K562 (cell line): ENCODE data around the gene PPFIBP2. TPM values are rescaled to one million over a fixed set of nuclear protein-coding genes. Genes with fewer than 3 reads are reported as not detected.

Source experiments
- ATAC-seq: fragments of 200-7000 bp; cut with Tn5 transposase; 3 replicates; pipeline ENCODE4 v1.9.1; 2020; ENCODE audit warnings: moderate library complexity
- BruUV-seq: library from RNA; stranded (reverse); fragments of 400-500 nt; replicated peaks from 2 replicates; lab custom pipeline; 2021; lab: Mats Ljungman, UMichigan
- CTCF ChIA-PET: fragments of 300-600 bp; formaldehyde crosslinking; extraction: SDS; loops from one replicate; lab custom pipeline; 2021; ENCODE audit warnings: low intra/inter-chr PET ratio; lab: Yijun Ruan, JAX
- POLR2A ChIA-PET: fragments of 300-600, 350-650 bp; sonication (Branson Sonifier 250); formaldehyde crosslinking; extraction: SDS; loops from one replicate; lab custom pipeline; 2021; ENCODE audit warnings: antibody characterized with exemption, inconsistent platforms; lab: Yijun Ruan, JAX
- DNase-seq, 4 experiments: peaks; one replicate each; pipeline versions ENCODE4 v3.0.0 to v3.0.0-alpha.2; 2011 to 2018; ENCODE audit warnings: low spot score in 3 of 4, mixed read lengths in 3 of 4; ENCODE audit errors: extremely low read depth in 1 of 4
- FAIRE-seq: peaks from 2 replicates; lab custom pipeline; 2011; peaks lifted over from hg19 to GRCh38; lab: Jason Lieb, UNC
- H2AFZ ChIP-seq: 2 replicates; pipeline ENCODE4 v1.6.0; 2011; ENCODE audit warnings: low read depth, low read length, control low read depth, inconsistent platforms
- H3K27ac ChIP-seq: fragments of 200-600 bp; 3 replicates; pipeline ENCODE4 v1.8.0; 2011; ENCODE audit warnings: low read depth, mild to moderate bottlenecking, control low read depth, inconsistent platforms, low read length, moderate library complexity, mixed read lengths; ENCODE audit errors: extremely low read depth
- H3K27me3 ChIP-seq, 2 experiments: fragments of 300-600 bp in 1 of 2; 2 replicates in 1 of 2; 3 replicates in 1 of 2; pipeline versions ENCODE4 v1.6.0 to v1.8.0; 2011; ENCODE audit warnings: inconsistent platforms in 2 of 2, low read length in 2 of 2, mild to moderate bottlenecking in 1 of 2, mixed read lengths in 1 of 2, moderate library complexity in 1 of 2; ENCODE audit not compliant: control insufficient read depth in 2 of 2, insufficient read depth in 2 of 2
- H3K36me3 ChIP-seq: fragments of 300-600 bp; 3 replicates; pipeline ENCODE4 v1.8.0; 2011; ENCODE audit warnings: mild to moderate bottlenecking, low read length, inconsistent platforms; ENCODE audit not compliant: control insufficient read depth, insufficient read depth
- H3K4me1 ChIP-seq, 2 experiments: fragments of 200-600 bp in 1 of 2; replicated peaks in 1 of 2; 2 replicates in 1 of 2; 3 replicates in 1 of 2; pipeline versions ENCODE4 v1.5.1 to v1.8.0; 2011; ENCODE audit warnings: inconsistent platforms in 2 of 2, low read length in 2 of 2, mild to moderate bottlenecking in 1 of 2, mixed read lengths in 1 of 2, moderate library complexity in 1 of 2; ENCODE audit not compliant: control insufficient read depth in 2 of 2, insufficient read depth in 2 of 2
- H3K4me2 ChIP-seq: 2 replicates; pipeline ENCODE4 v1.6.1; 2011; ENCODE audit warnings: low read length, control low read depth, inconsistent platforms, mixed read lengths; ENCODE audit not compliant: insufficient read depth
- H3K4me3 ChIP-seq: fragments of 200-600 bp; sonication (generic), shearing (Covaris generic); 2 replicates; pipeline ENCODE4 v1.5.1; 2016; ENCODE audit warnings: control low read depth, inconsistent platforms
- H3K79me2 ChIP-seq: fragments of 200-600 bp; 3 replicates; pipeline ENCODE4 v1.8.0; 2011; ENCODE audit warnings: low read length, inconsistent platforms; ENCODE audit not compliant: control insufficient read depth, insufficient read depth
- H3K9ac ChIP-seq, 2 experiments: 2 replicates each; pipeline versions ENCODE4 v1.6.0 to v1.6.1; 2011; ENCODE audit warnings: low read depth in 2 of 2, low read length in 2 of 2, control low read depth in 1 of 2, inconsistent platforms in 1 of 2, mild to moderate bottlenecking in 1 of 2, mixed read lengths in 1 of 2; ENCODE audit not compliant: insufficient read depth in 1 of 2
- H3K9me1 ChIP-seq: one replicate; pipeline ENCODE4 v1.6.0; 2011; ENCODE audit warnings: inconsistent platforms, mild to moderate bottlenecking, low read length, moderate library complexity; ENCODE audit not compliant: control insufficient read depth, insufficient read depth
- H3K9me3 ChIP-seq: replicated peaks from 2 replicates; pipeline ENCODE4 v1.5.1; 2011; ENCODE audit warnings: low read depth, low read length, inconsistent platforms; ENCODE audit not compliant: control insufficient read depth, insufficient read depth
- H4K20me1 ChIP-seq: replicated peaks from 2 replicates; pipeline ENCODE4 v1.6.1; 2011; ENCODE audit warnings: low read length, inconsistent platforms, mixed read lengths; ENCODE audit not compliant: control insufficient read depth, insufficient read depth
- BDP1 ChIP-seq: IDR thresholded peaks from 3 replicates; pipeline ENCODE4 v1.6.1; 2011; ENCODE audit not compliant: insufficient read length, insufficient read depth
- CHD1 ChIP-seq: fragments of 200-600 bp; sonication (generic); IDR thresholded peaks from one replicate; pipeline ENCODE4 v1.6.1; 2012; ENCODE audit warnings: mild to moderate bottlenecking, moderate library complexity, low read length, inconsistent platforms
- CLOCK ChIP-seq: fragments of 250-450 bp; sonication (Bioruptor Pico); IDR thresholded peaks from 2 replicates; pipeline ENCODE4 v1.4.0; 2020; ENCODE audit warnings: mild to moderate bottlenecking, moderate library complexity, borderline replicate concordance
- FOXM1 ChIP-seq, 2 experiments: fragments of 450-650 bp in 1 of 2; sonication (generic) in 1 of 2; formaldehyde crosslinking in 1 of 2; IDR thresholded peaks; 2 replicates each; pipeline versions ENCODE4 v1.6.1 to v1.9.0; 2017 to 2022; ENCODE audit warnings: low read depth in 2 of 2, mild to moderate bottlenecking in 2 of 2, missing genetic modification reagents in 1 of 2, moderate library complexity in 1 of 2
- GTF3C2 ChIP-seq: IDR thresholded peaks from 3 replicates; pipeline ENCODE4 v1.6.1; 2011; ENCODE audit warnings: borderline replicate concordance, mild to moderate bottlenecking, moderate library complexity; ENCODE audit not compliant: insufficient read length; ENCODE audit errors: extremely low read depth
- HMG20A ChIP-seq: fragments of 450-650 bp; formaldehyde crosslinking; conservative IDR thresholded peaks from 2 replicates; pipeline ENCODE4 v1.4.0; 2020; ENCODE audit warnings: mild to moderate bottlenecking, mixed read lengths
- ID3 ChIP-seq, 2 experiments: fragments of 250-450 bp in 1 of 2; fragments of 450-650 bp in 1 of 2; sonication (Bioruptor Pico) in 1 of 2; IDR thresholded peaks; 2 replicates each; pipeline versions ENCODE4 v1.6.1 to v1.8.0; 2016 to 2021; ENCODE audit warnings: mild to moderate bottlenecking in 2 of 2, moderate library complexity in 2 of 2, missing compliant biosample characterization in 1 of 2, missing genetic modification characterization in 1 of 2
- SMAD2 ChIP-seq: fragments of 150-350 bp; IDR thresholded peaks from 2 replicates; pipeline ENCODE4 v1.6.1; 2014; ENCODE audit warnings: low read depth, mild to moderate bottlenecking, low read length
- TRIM24 ChIP-seq, 2 experiments: fragments of 450-650 bp; IDR thresholded peaks; 2 replicates each; pipeline ENCODE4 v1.6.1; 2016
- ZKSCAN8 ChIP-seq: fragments of 200-800 bp; sonication (Bioruptor generic); IDR thresholded peaks from 2 replicates; pipeline ENCODE4 v1.6.1; 2016; ENCODE audit warnings: missing genetic modification characterization, missing compliant biosample characterization
- ZNF253 ChIP-seq: fragments of 250-450 bp; sonication (Bioruptor Pico); conservative IDR thresholded peaks from 2 replicates; pipeline ENCODE4 v1.6.1; 2021; ENCODE audit warnings: mild to moderate bottlenecking
- ZNF41 ChIP-seq: fragments of 250-450 bp; sonication (Bioruptor Pico); conservative IDR thresholded peaks from 2 replicates; pipeline ENCODE4 v1.4.0; 2020; ENCODE audit warnings: mild to moderate bottlenecking
- ZSCAN29 ChIP-seq: fragments of 450-650 bp; IDR thresholded peaks from 2 replicates; pipeline ENCODE4 v1.6.1; 2017
- WGBS: fragments of 100-300 bp; shearing (Covaris generic); methylation state at CpG from one replicate; pipeline ENCODE4 v1.1.6; 2016; ENCODE audit warnings: low coverage, mixed read lengths; ENCODE audit not compliant: insufficient coverage; ENCODE audit errors: missing lambda C conversion rate; 5-methylcytosine and 5-hydroxymethylcytosine counted together
- in situ Hi-C: fragments of 300-500 bp; cut with MboI; formaldehyde crosslinking; loops from 4 replicates; pipeline ENCODE4 v1.15.0; 2018; ENCODE audit warnings: inconsistent platforms, mixed read lengths
- intact Hi-C: fragments of 100-400 bp; cut with micrococcal nuclease; formaldehyde crosslinking; loops from 2 replicates; pipeline ENCODE4 v1.14.2; 2022
- polyA plus RNA-seq, 8 experiments: library from polyadenylated mRNA; depleted of rRNA in 4 of 8; stranded (reverse) in 5 of 8; unstranded in 3 of 8; fragments of >200 nt; fragmentation: Nextera tagmentation in 2 of 8; fragmentation: Illumina TruSeq in 1 of 8; extraction: Ambion mirVana in 2 of 8; extraction: Trizol in 1 of 8; gene quantifications; 2 replicates each; pipeline versions ENCODE4 v1.2.1 to v1.2.3, GENCODE V29; 2011 to 2014; ENCODE audit warnings: inconsistent platforms in 1 of 8, missing spikeins in 1 of 8
- total RNA-seq, 7 experiments: library from RNA; depleted of rRNA in 6 of 7; stranded (reverse); fragments of >200 nt in 6 of 7; fragmentation: Illumina TruSeq in 2 of 7; extraction: Trizol in 2 of 7; gene quantifications; 2 replicates each; pipeline versions ENCODE4 v1.2.1 to v1.2.3, GENCODE V29; 2011 to 2021; ENCODE audit warnings: low replicate concordance in 1 of 7

PPFIBP2 gene
- total and polyA plus RNA-seq, 9 of the 15 experiments (the other 6 are each of a cell fraction or from before 2014, with no cell fraction given), result 0.18 to 3.4 (median 1.2) TPM

GRCh38 chr11:7538031-7538430 is 24.2 kb downstream of the PPFIBP2 start (continued):
- TF ChIP-seq FOXM1 (IDR thresholded peaks at IDR 0.05; ENCODE audit: low read depth) (no peak), FOXM1 (CRISPR knock-in tag; IDR thresholded peaks at IDR 0.05; ENCODE audit: low read depth) (no peak), BDP1 (no peak), ZNF253 (no peak), TRIM24 (IDR thresholded peaks at IDR 0.05) (no peak), ZSCAN29 (no peak)

GRCh38 chr11:7538466-7539454 is 25.0 kb downstream of the PPFIBP2 start:
- Histone ChIP-seq H3K9me3 (no peaks in the 10 kb centered on the region), H3K36me3 (no peaks in the 10 kb centered on the region), H3K4me2 (no peak overlapping the region), H3K4me1 (no peaks in the 10 kb centered on the region), H3K27ac (no peak overlapping the region), H3K9me1 (no peaks in the 10 kb centered on the region), H3K79me2 (no peaks in the 10 kb centered on the region), H3K9ac (no peak overlapping the region), H3K4me3 (no peak overlapping the region), H3K27me3 (peaks cover 0 to 29% of the 10 kb centered on the region in 2 experiments; a peak in 2 of 5 replicates), H2AFZ (no peak overlapping the region), H4K20me1 (0 out of 2 replicates have a peak, but pooled peaks cover 2% of the 10 kb centered on the region)
- in situ Hi-C loops (no loop called here), intact Hi-C loops (no loop called here)
- no TSS peak for BruUV-seq
- ATAC-seq (no peak), DNase-seq (no peak), FAIRE-seq (no peak)
- POLR2A ChIA-PET, result no interaction called here
- 2% methylated on average over 12 of the region's 12 CpGs for WGBS
- CTCF ChIA-PET, result no interaction called here
- TF ChIP-seq CHD1 (no peak), ZKSCAN8 (no peak), GTF3C2 (no peak), ZNF41 (CRISPR knock-in tag) (no peak), SMAD2 (no peak), CLOCK (no peak), HMG20A (CRISPR knock-in tag) (no peak), ID3 (CRISPR knock-in tag; IDR thresholded peaks at IDR 0.05) (no peak), ID3 (tag; IDR thresholded peaks at IDR 0.05) (no peak)
